ENCODE results near the gene MATN1.

MATN1 gene

DNA sequence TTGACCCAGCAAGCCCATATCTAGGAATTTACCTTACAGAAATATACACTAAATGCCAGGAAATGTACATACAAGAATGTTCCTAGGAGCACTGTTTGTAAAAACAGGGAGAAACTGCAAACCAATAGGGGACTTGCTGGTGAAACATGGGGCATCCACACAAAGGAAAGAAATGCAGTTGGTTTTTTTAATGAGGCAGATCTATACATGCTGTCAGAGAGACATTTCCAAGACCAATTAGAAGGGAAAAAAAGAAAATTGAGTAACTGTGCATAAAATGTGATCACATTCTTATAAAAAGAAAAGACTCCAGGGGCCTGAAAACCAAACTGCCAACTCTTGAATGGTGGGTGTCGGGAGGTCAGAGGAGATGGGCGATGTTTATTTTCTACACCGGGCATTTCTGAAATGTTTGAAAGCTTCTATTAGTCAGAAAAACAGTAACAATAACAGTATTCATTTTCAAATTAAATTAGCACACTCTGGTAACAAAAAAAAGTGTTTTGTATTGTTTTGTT, 56.6 kb downstream of the MATN1 start:
- no peak for DNase-seq (ENCODE audit: extremely low read depth in 1 of 2, low read depth in 1 of 2)

DNA sequence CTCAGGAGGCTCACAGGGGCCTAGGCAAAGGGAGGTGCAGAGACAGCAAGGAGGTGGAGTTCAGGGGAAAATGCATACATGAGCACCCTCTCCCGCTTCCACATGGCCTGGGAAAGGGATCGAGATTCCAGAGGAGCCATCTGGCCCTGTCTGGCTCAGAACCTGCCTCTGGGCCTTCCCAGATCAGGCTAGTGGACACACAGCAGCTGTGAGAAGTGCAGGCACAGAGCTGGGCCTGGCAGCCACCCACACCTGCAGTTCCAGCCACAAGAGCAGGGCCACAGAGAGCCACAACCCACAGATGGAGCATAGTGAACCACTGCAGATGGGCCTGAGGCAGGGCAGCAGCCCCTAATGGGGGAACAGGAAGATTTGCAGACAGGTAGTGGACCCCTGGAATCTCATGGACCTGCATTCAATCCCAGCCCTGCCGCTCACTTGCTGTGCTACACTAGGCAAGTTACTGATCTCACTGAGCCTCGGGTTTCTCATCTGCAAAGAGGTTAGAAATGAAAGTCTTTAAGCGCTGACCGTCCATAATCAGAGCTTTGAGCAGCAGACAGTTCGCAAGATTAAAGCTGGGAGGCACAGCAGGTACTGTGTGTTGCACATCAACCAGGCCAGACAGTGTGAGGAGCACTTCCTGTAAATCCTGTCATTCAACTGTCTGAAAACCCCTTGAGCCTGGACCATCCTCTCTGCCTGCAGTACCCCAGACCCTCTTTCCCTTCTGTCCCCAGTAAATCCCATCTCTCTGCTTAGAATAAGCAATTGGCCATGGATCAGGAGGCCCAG, 58.0 kb downstream of the MATN1 start:
- DNase-seq (ENCODE audit: extremely low read depth in 1 of 2, low read depth in 1 of 2), result no peak

- no peak for DNase-seq (ENCODE audit: extremely low read depth in 1 of 2, low read depth in 1 of 2)
Observed at GRCh38 chr1:30664103-30664755, 59.2 kb downstream of the MATN1 start.

- no peak for DNase-seq (ENCODE audit: extremely low read depth in 1 of 2, low read depth in 1 of 2)
Observed at GRCh38 chr1:30663596-30664091, 59.7 kb downstream of the MATN1 start.

GRCh38 chr1:30662291-30662840, 61.0 kb downstream of the MATN1 start:
- no peak for DNase-seq (ENCODE audit: extremely low read depth in 1 of 2, low read depth in 1 of 2)

DNA sequence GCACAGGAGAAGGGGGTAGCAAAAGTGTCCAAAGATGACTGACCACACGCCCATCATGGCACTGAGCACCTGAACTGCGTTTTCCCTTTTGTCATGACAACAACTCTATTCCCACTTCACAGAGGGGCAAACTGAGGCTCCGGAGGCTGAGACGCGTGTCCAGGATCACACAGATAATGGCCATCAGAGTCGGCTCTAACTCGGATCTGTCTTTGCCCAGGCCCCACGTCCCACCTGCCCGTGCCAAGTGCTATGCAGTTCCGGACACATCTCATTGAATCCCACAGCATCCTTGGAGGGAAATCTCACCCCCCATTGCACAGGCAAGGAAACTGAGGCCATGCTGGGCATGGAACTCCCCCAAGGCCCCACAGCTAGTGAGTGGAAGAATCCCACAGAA, 62.1 kb downstream of the MATN1 start:
- DNase-seq (ENCODE audit: extremely low read depth in 1 of 2, low read depth in 1 of 2), result no peak
